HEK293T (cell line): Measurements from ENCODE around the gene FOXL2NB.
"Not testable (repeated sequence)": the region's sequence is repeated elsewhere in the genome, so short reads cannot be mapped to it uniquely, and the experiment has no call there.

Experiments used
- CTCF ChIA-PET: fragments of 350-600 bp; formaldehyde crosslinking; extraction: SDS; loops from one replicate; lab custom pipeline; 2021; ENCODE audit warnings: antibody characterized with exemption, inconsistent platforms; lab: Yijun Ruan, JAX
- POLR2A ChIA-PET: fragments of 350-600 bp; formaldehyde crosslinking; extraction: SDS; loops from one replicate; lab custom pipeline; 2020; ENCODE audit warnings: antibody characterized with exemption, inconsistent platforms; lab: Yijun Ruan, JAX
- DNase-seq: peaks from one replicate; pipeline ENCODE4 v3.0.0; 2012; ENCODE audit warnings: mixed read lengths; ENCODE audit errors: extremely low spot score
- ARNT ChIP-seq: fragments of 450-650 bp; IDR thresholded peaks from 2 replicates; pipeline ENCODE4 v1.6.1; 2017; ENCODE audit warnings: mild to moderate bottlenecking
- BHLHE40 ChIP-seq: fragments of 450-650 bp; IDR thresholded peaks from 2 replicates; pipeline ENCODE4 v1.6.1; 2016; ENCODE audit warnings: mild to moderate bottlenecking, moderate library complexity, borderline replicate concordance
- CTBP1 ChIP-seq: fragments of 450-650 bp; IDR thresholded peaks from 2 replicates; pipeline ENCODE4 v1.6.1; 2016; ENCODE audit warnings: borderline replicate concordance
- ELF4 ChIP-seq: fragments of 450-650 bp; IDR thresholded peaks from 2 replicates; pipeline ENCODE4 v1.6.1; 2017; ENCODE audit warnings: antibody characterized with exemption
- FOXA1 ChIP-seq: fragments of 450-650 bp; IDR thresholded peaks from 2 replicates; pipeline ENCODE4 v1.6.1; 2016; ENCODE audit warnings: mild to moderate bottlenecking
- FOXK2 ChIP-seq: fragments of 450-650 bp; IDR thresholded peaks from 2 replicates; pipeline ENCODE4 v1.6.1; 2016; ENCODE audit warnings: mild to moderate bottlenecking
- FOXM1 ChIP-seq: fragments of 450-650 bp; IDR thresholded peaks from 2 replicates; pipeline ENCODE4 v1.6.1; 2017; ENCODE audit warnings: mild to moderate bottlenecking, borderline replicate concordance
- HDGF ChIP-seq: fragments of 450-650 bp; IDR thresholded peaks from 2 replicates; pipeline ENCODE4 v1.6.1; 2017; ENCODE audit warnings: antibody characterized with exemption, borderline replicate concordance
- L3MBTL2 ChIP-seq: fragments of 450-650 bp; conservative IDR thresholded peaks from 2 replicates; pipeline ENCODE4 v1.6.1; 2016; ENCODE audit warnings: mild to moderate bottlenecking
- LEF1 ChIP-seq: fragments of 450-650 bp; IDR thresholded peaks from 2 replicates; pipeline ENCODE4 v1.6.1; 2017; ENCODE audit warnings: mild to moderate bottlenecking, borderline replicate concordance
- NFRKB ChIP-seq: fragments of 450-650 bp; IDR thresholded peaks from 2 replicates; pipeline ENCODE4 v1.6.1; 2016; ENCODE audit warnings: mild to moderate bottlenecking, moderate library complexity
- SP1 ChIP-seq: fragments of 450-650 bp; IDR thresholded peaks from 2 replicates; pipeline ENCODE4 v1.6.1; 2017
- SUZ12 ChIP-seq: fragments of 450-650 bp; IDR thresholded peaks from 2 replicates; pipeline ENCODE4 v1.6.1; 2016; ENCODE audit warnings: mild to moderate bottlenecking
- TARDBP ChIP-seq: fragments of 450-650 bp; IDR thresholded peaks from 2 replicates; pipeline ENCODE4 v1.6.1; 2016
- ZNF384 ChIP-seq: fragments of 450-650 bp; IDR thresholded peaks from 2 replicates; pipeline ENCODE4 v1.6.1; 2016
- TF ChIP-seq, protein P1 (sequence below): fragments of 450-650 bp; IDR thresholded peaks from 2 replicates; pipeline ENCODE4 v1.6.1; 2016

Gene FOXL2NB

DNA sequence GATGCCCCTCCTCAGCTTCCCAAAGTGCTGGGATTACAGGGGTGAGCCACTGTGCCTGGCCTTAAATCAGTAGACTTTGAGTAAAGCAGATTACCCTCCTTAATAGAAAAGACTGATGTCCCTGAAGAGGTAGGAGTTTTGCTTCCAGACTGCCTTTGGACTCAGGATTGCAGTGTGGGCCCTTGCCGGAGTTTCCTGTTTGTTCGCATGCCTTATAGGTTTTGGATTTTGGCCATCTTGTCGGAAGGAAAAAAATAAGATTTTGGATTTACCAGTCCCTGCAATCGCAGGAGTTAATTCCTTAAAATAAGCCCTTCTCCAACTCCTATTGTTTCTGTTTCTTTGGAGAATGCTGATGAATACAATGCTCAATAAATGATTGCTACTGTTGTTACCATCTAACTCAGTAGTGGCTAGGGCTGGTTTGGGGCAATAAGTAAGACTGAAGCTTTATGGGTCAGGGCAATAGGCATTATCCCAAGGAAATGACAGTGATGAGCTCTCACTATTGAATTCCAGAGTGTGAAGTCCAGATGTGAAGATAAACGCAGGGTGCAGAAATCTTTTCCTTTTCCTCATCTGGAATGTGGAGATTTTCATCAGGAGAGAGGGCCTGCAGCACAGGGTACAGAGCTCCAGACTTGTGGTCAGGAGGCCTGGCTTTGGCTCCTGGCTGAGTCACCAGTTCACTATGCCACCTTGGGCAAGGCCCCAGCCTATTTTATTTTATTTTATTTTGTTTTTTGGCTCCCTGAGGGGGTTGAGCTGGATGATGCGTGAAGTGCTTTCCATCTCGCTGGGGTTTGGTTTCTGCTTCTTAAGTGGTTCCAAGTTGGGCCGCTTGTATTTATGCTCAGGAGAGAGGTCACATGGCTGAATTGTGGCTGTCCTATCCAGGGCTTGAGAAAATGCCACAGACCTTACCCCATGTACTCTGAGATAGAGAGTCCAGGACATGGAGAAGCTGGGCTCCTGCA, 25.4 kb upstream of the FOXL2NB start:
- no peak for DNase-seq
- TF ChIP-seq SP1 (no peak), BHLHE40 (no peak), HDGF (no peak)
- TF ChIP-seq, protein P1, sequence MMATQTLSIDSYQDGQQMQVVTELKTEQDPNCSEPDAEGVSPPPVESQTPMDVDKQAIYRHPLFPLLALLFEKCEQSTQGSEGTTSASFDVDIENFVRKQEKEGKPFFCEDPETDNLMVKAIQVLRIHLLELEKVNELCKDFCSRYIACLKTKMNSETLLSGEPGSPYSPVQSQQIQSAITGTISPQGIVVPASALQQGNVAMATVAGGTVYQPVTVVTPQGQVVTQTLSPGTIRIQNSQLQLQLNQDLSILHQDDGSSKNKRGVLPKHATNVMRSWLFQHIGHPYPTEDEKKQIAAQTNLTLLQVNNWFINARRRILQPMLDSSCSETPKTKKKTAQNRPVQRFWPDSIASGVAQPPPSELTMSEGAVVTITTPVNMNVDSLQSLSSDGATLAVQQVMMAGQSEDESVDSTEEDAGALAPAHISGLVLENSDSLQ: no peak
- ChIA-PET CTCF (interaction anchor here (0.6 to 2.9 kb wide), 4 partner anchors 10 to 443 kb away, joined by 3 to 16 read pairs (median 4); partner anchors contain the start of gene CEP70), POLR2A (interaction anchor here (0.9 kb wide), 1 partner anchor 14 kb away, joined by 3 read pairs; no protein-coding TSS in a partner anchor)

DNA sequence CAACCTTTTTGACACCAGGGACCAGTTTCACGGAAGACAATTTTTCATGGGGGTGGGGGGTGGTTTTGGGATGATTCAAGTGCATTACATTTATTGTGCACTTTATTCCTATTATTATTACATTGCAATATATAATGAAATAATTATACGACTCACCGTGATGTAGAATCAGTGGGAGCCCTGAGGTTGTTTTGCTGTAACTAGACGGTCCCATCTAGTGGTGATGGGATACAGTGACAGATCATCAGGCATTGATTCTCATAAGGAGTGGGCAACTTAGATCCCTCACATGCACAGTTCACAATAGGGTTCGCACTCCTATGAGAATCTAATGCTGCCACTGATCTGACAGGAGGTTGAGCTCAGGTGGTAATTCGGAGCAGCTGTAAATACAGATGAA, 24.6 kb upstream of the FOXL2NB start:
- POLR2A ChIA-PET, DNase-seq: not testable (repeated sequence)
- CTCF ChIA-PET: interaction anchor here (0.6 to 3.8 kb wide), 10 partner anchors 7 to 456 kb away, joined by 3 to 25 read pairs (median 5); partner anchors contain the start of gene CEP70

DNA sequence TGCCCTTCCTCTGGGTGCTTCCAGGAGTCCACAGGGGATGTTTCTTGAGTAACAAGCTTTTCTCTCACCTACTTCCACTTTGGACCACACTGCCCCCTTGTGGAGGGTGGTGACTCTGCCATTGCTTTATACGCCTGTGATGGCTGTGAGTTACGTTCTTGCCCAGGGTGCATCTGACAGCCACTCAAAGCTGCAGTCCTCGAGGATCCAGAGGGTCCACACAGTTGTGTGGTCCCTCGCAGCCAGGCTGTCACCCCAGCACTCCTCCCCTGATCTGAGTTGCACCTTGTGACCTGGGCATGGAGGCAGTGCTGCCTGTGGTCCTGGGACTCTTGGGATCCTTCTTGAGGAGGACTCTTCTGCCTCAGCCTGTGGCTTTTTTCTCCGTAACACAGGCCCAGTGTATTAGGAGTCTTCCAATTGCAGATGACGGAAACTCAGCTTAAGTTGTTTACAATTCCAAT, 23.5 kb upstream of the FOXL2NB start:
- POLR2A ChIA-PET: interaction anchor here (0.6 to 1.4 kb wide), 4 partner anchors 12 to 468 kb away, joined by 3 to 6 read pairs (median 4); partner anchors contain the start of gene CEP70
- DNase-seq: peak; percentile 79
- TF ChIP-seq, protein P1: peak; percentile 74; the same call in 1 of the 2 replicates
- TF ChIP-seq BHLHE40: no peak
- CTCF ChIA-PET: interaction anchor here (0.5 to 3.8 kb wide), 28 partner anchors 8 to 457 kb away, joined by 3 to 25 read pairs (median 3); partner anchors contain the start of gene CEP70

DNA sequence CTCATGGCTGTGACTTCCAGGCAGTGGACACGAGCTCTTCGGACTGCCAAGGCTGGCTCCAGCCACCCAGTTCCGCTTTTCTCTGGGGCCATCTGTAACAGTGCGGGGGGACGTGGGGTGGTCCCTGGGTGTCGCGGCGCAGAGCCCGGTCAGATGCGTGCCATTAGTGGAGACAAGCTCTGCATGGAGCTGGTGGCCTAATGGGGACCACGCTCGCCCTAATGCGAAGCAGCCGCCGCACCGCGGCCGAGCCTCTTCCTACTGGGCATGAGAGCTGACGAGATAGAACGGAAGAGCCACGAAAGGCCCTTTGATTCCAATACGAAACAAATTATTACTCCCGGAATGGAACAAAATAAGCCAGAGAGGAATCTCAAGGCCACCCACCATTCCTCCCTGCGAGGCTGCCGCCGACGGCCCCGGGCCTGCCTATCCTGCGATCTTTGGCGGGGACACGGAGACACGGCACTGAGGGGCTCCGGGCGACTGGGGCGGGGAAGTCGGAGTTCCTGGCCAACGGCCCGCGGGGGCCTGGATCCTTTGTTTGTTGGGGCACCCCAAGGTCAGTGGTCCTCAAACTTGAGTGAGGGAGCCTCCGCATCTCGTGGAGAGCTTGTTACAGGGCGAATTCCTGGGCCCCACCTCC, 18.2 kb upstream of the FOXL2NB start:
- DNase-seq: no peak
- TF ChIP-seq SP1: no peak
- TF ChIP-seq, protein P1: no peak
- TF ChIP-seq FOXK2: no peak
- TF ChIP-seq ELF4: no peak
- TF ChIP-seq ZNF384: no peak
- TF ChIP-seq L3MBTL2: no peak
- no peak for TF ChIP-seq SUZ12
- TF ChIP-seq HDGF: no peak
- no peak for TF ChIP-seq TARDBP
- TF ChIP-seq FOXA1: no peak
- no peak for TF ChIP-seq FOXM1
- no peak for TF ChIP-seq ARNT
- no peak for TF ChIP-seq LEF1
- ChIA-PET POLR2A (no interaction called here), CTCF (interaction anchor here (0.5 kb wide), 1 partner anchor 46 kb away, joined by 4 read pairs; no protein-coding TSS in a partner anchor)

DNA sequence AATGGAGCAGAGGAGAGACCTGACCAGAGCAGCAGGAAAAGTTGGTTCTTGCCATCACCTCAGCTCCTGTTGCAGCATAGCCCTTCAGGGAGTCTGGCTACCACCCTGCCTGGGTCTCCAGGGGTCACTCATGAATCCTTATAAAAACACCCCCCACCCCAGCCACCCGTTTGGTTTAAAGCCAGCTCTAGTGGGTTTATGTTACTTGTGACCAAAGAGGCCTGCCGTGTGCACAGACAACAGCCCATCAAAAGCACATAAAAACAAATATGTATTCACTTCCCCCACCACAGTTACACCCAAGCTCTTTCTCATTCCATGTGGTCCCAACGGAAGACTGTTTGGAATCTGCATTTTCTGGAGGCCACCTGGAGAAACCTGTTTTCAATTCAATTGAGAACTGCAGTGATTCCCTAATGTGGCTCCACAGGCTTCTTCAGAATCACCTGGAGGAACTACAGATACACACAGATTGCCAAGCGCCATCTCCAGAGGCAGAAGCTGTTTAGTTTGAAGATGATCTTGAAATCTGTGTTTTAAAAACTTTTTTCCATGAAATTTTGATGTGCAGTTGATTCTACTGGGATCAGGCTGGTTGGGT, 13.8 kb upstream of the FOXL2NB start:
- no peak for DNase-seq
- TF ChIP-seq ARNT (no peak), L3MBTL2 (no peak), NFRKB (no peak), ELF4 (no peak), CTBP1 (no peak), FOXK2 (no peak), BHLHE40 (no peak), LEF1 (no peak), FOXA1 (no peak), TARDBP (no peak), FOXM1 (no peak), SP1 (no peak), HDGF (no peak), ZNF384 (no peak), SUZ12 (no peak)
- TF ChIP-seq, protein P1: no peak
- ChIA-PET POLR2A (no interaction called here), CTCF (interaction anchor here (0.8 to 3.4 kb wide), 2 partner anchors 10 to 179 kb away, joined by 3 to 25 read pairs; no protein-coding TSS in a partner anchor)
